ENCODE measurements around the gene DRC3.
"Not testable (repeated sequence)": the region's sequence is repeated elsewhere in the genome, so short reads cannot be mapped to it uniquely, and the experiment has no call there.

The DRC3 gene, protein sequence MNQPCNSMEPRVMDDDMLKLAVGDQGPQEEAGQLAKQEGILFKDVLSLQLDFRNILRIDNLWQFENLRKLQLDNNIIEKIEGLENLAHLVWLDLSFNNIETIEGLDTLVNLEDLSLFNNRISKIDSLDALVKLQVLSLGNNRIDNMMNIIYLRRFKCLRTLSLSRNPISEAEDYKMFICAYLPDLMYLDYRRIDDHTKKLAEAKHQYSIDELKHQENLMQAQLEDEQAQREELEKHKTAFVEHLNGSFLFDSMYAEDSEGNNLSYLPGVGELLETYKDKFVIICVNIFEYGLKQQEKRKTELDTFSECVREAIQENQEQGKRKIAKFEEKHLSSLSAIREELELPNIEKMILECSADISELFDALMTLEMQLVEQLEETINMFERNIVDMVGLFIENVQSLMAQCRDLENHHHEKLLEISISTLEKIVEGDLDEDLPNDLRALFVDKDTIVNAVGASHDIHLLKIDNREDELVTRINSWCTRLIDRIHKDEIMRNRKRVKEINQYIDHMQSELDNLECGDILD

DNA sequence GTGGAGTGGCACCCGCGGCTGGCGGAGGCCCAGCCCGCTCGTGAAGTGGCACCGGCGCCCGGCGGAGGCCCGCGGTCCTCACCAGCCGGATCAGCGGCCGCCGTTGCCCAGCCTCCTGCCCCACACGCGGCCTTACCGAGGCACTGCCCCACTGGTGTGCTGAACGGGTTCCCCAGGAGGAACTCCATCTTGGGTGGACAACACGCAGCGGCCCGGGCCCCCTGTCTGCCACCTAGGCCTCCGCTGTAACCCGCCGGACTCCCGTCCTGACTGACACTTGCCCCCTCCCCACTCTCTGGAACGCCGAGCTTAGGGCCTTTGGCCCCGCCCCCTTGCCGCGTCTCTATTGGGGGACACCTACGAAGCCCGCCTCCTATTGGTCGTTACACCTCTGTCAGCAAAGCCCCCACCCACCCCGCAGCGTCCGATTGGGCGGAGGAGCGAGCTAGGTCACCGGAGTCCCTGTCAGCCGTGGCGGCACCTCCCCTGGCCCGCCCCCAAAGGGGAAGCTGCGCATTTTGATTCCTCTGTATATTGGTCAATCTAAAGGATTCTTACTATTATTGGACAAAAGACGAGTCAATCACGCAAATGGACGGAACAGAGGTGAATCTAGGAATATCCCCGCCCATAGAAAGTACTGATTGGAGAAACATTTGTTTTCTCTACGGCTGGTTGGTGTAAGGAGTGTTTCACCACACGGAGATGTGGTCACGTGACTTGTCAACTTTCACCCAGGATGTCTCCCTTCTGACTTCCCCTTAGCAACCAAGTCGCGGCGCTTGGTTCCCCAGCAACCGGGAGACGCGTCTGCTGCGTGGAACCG is at the start of gene DRC3, which contains the start of gene TOM1L2:
DRC3 (plus strand) TSS at position 737 of the 826 bp plus-strand sequence. CDS start 4,737 bp downstream, outside the sequence.
TOM1L2 (minus strand) TSS at position 275 of the 826 bp plus-strand sequence; CDS start at position 188, 87 bp downstream.
- peak; percentile 99 to 100 for DNase-seq

DNA sequence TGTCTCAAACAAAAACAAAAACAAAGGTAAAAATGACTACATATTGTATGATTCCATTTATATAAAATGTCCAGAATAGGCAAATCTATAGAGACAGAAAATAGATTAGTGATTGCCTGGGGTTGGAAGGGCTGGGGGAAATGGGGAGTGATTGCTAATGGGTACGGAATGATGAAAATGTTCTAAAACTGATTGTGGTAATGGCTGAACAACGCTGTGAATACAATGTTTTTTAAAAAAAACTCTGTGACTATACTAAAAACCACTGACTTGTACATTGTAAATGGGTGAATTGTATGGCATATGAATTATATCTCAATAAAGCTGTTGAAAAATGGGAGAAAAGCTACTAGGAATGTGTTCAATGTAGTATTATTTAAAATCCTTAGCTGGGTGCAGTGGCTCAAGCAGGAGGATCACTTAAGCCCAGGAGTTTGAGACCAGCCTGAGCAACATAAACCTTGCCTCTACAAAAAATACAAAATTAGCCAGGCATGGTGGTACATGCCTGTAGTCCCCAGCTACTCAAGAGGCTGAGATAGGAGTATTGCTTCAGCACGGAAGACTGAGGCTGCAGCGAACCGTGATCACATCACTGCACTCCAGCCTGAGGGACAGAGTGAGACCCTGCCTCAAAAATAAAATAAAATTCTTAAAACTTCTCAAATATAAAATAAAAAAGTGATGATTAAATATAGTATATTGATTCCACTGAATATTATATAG is 48.4 kb upstream of the DRC3 start:
- no peak for DNase-seq

DNA sequence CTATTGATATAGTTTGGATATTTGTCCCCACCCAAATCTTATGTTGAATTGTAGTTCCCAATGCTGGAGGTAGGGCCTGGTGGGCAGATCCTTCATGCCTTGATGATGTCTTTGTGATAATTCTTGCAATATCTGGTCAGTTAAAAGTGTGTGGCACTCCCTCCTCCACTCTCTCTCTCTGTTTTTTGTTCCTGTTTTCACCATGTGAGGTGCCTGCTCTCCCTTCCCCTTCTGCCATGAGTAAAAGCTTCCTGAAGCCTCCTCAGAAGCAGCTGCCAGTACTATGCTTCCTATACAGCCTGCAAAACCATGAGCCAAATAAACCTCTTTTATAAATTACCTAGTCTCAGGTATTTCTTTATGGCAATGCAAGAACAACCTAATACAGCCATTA is 47.8 kb upstream of the DRC3 start:
- no peak for DNase-seq

DNA sequence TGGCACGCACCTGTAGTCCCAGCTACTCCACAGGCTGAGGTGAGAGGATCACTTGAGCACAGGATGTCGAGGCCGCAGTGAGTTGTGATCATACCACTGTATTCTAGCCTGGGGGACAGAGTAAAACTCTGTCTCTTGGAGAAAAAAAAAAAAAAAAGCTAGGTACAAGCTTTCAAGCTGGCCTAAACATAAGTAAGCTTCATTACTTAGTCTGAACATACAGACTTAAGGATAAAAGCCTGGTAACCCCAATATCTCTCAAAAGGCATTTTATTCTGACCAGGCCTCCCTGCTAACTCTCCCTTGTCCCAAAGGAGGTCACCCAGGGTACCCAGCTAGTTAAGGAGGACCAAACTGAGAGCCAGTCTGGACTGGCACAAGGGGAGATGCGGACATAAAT is 46.6 kb upstream of the DRC3 start:
- no peak for DNase-seq

DNA sequence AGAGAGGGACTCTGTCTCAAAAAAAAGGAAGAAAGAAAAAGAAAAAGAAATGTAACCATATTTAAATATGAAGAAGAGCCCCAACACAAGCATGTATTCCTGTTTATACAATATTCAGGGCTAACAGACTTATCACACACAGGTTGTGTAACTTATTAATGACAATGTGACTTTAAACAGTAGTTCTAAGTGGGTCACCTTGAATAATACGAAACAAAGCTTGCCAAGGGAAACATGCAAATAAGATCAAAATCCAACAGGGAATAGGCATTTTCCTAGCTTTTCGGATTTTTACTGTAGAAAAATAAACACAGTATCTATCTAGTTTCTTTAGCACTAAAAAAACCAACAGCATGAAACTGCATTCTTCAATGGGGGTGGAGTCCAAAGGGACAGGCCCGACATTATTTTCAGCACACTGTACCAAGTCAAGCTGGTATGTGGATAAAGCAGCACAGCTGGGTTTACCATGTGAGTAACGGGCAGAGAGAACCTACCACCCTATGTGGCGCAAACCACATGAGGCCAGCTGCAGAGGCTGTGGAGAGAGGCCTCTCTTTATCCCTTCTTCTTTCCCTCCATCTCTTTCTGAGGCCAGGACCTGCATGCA is 45.7 kb upstream of the DRC3 start:
- DNase-seq: no peak

DNA sequence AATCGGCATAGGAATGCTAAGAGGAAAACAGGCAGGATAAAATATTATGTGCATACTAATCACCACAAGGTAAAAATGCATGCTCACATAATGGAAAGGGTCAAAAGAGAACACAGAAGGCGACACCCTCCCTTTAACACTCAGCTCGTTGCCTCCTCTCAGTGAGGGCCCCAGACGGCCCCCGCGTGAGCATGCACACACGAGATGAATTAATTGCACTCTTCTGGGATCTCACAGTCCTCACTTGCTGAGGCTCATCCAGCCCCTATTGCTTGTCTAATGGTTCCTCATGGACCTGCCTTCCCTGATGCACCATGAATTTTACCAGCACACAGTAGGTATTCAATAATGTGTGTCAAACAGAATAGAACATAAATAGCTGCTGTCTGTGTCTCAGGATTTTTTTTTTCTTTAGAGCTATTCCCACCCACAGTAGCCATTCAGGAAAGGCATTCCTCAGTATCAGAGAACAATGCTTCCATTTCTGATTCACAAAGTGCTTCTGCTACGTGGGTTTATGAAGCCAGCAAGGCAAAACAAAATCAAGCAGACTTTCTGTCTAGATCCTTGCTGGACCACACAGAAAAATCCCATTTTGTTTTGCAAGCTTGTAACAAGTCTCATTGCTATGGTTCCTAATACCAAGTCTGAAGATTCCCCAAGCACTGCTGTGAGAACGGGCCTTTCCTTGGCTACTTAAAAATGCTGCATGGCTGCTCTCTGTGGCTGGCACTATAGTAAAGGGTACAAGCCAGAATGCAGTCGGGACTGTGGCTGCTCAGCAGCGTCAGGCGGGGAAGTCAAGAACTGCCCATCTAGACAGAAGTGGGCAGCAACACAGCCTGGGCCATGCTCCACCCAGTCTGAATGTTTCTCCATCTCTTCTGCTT is 44.0 kb upstream of the DRC3 start:
- DNase-seq: no peak

DNA sequence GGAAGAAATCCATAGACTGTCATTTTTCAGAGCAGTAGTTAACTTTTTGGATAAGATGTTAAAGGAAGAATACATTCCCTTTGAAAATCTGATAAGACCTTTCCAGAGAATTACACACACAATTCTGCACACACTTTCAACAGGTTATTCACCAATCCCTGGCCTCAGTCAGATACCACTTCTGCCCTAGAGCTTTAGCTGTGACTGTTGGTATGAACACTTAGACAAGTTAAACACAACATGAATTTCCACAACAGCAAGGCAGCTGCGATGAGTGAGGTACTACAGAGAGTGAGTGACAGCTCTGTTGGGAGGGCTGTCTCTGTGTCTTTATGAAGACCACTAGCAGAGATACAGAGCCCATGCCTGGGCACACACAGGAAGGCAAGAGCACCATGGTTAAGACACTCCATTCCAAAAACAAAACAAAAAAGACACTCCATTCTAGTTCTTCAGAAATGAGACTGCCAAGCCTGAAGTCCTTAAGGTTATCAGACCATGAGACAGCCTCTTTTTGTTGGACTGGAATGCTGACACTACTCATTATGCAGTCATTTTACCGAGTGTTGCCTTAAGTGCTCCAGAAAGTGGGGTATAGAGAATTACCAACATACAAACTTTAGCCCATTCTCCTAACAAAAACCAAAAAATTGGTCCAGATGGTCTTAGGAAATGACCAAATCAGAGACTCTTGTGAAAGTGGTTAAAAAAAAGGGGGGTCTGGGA is 42.8 kb upstream of the DRC3 start:
- DNase-seq: no peak

DNA sequence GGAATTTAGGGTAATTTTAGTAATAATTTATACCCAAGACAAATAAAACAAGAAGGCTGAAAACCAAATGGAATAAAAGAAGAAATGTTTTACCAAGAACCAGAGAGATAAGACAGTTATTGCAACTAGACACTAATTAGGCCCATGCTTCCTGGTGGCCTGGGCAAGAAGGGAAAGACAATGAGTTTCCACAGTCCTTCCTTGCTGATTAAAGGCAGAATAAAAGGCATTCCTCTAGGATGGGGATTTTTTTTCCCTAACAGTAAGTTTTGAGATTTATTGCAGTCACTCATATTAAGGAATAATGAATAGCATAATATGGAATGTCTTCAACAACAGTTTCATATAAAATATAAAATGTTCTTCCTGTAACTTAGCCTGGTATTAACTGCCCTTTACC is 42.0 kb upstream of the DRC3 start:
- no peak for DNase-seq

DNA sequence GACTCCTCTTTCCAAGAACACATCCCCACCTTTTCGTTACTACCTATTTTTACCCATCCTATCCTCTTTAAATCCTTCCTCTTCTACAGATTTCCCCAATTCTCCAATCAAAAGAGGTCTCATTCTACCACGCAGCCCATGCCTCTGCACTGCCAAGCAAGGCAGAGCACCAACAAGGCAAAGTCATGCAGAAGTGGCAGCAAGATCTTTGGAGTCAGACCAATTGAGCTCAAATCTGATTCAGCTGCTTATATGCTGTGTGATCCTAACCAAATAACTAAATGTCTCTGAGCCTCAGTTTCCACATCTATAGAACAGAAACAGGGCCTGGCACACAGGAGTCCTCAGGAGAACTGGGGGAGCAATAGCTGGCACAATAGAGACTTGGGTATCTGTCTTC is 41.5 kb upstream of the DRC3 start:
- DNase-seq: no peak

DNA sequence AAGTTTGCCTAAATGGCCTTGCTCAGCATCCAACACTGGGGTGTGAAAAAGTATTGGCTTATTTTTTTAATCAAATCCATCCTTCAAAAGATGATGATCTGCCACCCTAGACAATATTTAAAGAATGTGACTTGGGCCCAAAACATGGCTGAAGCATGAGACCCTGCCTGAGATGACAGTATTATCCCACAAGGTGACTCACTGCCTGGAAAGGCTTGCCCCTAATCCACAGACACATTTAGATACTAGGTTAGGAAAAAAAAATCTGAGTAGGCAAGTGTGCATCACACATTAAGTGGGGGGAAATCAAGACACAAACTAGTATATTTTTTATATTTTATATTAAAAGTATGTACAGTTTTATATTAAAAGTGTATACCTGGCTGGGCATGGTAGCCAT is 38.9 kb upstream of the DRC3 start:
- no peak for DNase-seq

DNA sequence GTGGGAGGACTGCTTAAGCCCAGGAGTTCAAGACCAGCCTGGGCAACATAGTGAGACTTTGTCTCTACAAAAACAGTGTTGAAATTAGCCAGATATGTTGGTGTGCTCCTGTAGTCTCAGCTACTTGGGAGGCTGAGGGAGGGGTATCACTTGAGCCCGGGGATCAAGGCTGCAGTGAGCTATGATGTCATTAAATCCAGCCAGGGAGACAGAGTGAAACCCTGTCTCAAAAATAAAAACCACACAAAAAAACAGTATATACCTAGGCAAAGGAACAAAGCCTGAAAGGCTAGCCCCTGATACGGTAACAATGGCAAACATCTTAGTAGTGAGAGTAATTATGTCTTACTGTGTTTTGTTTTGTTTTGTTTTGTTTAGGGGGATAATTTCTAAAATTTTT is 38.4 kb upstream of the DRC3 start:
- DNase-seq: no peak

DNA sequence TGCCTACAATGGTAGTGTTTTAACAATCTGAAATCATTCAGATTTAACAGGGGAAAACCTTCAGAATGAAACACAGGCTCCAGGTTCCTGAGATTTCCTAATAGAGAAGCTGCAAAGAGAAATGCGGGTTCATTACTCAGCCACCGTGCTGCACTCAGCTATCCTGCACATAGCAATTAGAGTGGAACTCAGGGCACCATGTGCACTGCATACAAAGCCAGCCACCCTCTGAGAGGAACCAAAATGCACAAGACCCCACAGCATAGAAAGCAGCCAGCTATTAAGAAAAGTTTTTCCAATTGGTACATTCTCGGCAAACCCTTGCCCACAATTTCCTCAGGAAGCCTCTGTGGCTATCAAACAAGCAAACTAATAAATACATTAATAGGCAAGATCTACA is 37.9 kb upstream of the DRC3 start:
- no peak for DNase-seq

DNA sequence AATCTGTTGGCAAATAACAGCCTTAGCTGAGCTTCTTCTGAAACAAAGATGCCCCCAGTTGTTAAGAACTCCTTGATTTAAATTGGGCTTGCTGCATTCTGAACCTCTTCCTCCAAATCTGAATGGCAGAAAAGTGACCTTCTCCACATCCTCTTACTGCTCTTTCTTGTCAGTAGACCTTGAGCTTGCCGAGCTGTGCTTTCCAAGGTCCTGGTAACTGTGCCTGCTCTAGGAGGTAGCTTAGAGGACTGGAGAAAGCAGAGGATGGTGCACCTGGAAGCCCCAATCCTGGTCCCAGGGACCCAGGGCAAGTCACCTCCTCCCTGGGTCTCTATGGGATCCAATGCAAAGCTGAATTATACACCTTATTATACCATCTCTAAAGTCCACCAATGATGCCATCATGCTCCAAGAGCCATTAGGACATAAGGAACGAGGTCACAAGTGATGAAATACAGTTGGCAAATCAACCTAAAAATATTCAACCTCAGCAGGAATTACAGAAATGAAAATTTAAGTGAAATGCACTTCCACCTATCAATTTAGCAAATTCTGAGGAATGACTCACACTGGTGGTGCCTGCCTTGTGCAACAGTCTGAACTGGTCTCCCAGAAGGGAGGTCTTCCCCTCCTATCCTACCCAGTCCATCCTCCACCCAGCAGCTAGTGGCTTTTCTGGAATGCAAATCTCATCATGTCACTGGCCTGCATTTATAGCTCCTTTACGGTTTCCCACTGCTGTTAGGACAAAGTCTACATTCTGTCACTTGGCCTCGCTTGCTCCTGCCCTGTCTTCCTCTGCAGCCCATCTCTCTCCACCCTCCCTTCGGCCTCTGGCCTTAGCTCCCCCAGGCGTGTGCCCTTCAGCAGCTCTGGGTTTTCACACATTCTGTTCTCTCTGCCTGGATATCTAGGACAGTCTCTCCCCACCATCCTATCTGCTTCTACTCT is 37.1 kb upstream of the DRC3 start:
- DNase-seq: no peak

DNA sequence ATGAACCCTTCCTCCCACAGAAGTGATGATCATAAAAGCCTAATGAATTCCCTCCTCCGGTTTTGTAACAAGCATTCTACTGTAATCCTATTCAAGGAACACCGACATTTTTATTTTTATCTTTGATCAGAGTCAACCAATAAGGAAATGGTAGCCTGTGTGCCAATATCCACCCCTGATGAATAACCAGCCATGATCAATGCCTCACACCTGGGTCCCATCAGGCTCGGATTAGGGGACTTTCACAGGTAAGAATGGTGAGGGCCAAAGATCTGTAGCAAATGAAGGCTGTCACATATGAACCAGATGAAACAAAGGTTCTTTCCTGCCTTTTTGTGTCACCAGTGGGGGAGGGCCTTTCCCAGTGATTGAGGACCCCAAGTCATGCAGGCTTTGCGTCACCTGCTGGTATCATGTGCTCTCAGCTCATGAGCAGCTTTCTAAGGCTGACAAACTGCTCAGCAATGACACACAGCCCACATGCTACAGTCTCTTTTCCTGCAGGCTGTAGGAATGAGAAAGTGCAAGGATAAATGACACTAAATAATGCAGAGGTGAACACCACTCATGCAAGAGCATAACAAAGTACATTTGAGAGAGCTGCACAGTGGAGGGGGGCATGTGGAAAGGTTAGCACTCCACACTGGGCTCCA is 35.3 kb upstream of the DRC3 start:
- no peak for DNase-seq

DNA sequence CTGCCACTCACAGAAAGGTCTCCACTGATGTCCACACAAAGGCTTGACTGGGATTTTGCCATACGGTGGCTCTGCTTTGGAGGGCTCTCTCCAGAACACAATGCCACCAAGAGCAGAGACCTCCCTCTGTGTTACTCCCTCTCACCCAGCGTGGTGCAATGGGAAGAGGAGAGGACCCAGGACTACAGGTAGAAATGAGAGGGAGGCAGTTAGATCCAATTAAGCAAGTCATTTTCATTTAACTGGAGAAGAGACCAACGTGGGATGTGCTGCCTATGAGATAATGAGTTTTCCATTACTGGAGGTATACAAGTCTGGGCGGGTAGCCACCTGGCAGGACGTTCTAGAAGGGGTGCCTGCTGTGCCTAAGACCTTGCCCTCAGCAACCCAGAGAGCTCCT is 34.7 kb upstream of the DRC3 start:
- DNase-seq: no peak

DNA sequence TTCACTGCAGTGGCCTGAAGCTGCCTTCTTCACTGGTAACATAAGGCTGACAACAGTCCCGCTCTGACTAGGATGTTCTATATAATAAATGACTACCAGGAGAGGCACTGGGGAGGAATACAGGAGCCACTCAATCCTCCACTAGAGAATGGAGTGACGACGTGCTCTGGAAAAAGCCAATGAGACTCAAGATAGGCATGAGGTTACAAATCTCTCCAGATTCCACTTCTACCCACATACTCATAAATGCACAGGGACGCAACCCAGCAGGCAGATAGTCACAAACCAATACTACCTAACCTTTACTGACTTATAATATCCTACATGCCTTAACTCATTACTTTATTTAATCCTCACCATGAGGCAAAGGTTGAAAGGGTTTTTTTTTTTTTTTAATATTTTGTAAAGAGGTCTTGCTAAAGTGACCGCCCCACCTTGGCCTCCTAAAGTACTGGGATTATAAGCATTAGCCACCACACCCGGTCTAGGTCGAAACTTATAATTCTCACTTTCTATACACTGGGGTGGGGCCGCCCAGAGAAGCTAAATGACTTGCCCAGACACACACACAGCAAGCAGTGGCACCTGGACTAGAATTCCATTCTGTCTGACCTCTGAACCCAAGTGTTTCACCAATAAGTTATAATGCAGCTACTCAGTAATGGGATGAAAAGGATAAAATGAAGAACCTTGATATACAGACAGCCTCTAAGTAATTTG is 34.1 kb upstream of the DRC3 start:
- no peak for DNase-seq

DNA sequence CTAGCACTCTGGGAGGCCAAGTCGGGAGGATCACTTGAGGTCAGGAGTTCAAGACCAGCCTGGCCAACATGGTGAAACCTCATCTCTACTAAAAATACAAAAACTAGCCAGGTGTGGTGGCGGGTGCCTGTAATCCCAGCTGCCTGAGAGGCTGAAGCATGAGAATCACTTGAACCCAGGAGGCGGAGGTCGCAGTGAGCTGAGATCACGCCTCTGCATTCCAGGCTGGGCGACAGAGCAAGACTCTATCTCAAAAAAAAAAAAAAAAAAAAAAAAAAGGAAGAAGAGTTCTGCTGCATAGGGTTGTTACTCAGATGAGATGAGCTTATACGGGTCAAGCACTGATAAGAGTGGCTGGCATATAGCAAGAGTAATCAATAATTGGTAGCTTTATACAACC is 32.7 kb upstream of the DRC3 start:
- not testable (repeated sequence) for DNase-seq

DNA sequence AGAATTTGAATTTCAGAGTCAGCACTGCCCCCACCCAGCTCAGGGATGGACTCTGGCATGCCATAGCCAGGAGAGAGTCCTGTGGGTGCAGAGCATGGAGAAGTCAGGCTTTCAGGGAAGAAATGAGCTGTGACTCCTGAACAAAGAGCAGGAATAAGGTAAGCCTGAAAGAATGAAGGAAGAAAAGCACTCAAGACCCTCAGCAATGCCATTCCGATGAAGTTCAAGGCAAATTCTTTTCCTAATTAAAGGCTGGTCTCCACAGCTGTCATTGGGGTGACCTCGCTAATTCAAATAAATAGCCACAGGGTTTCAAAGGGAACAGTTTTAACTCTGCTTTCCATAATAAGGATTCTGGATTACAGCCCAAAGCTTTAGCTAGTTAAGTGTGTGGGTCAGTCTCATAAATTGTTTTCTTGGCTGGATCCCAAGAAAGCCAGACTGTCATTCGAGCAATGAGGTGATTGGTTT is 32.2 kb upstream of the DRC3 start:
- no peak for DNase-seq
